T47D (cell line): ENCODE measurements around the gene MTREX.

Experiments
- DNase-seq, 2 experiments: peaks; one replicate each; pipeline versions ENCODE4 v3.0.0 to v3.0.0-alpha.2; 2011 to 2012; ENCODE audit warnings: low read depth in 1 of 2, low spot score in 1 of 2
- JUND ChIP-seq: IDR thresholded peaks from 2 replicates; pipeline ENCODE4 v1.6.1; 2012; ENCODE audit warnings: low read depth
- in situ Hi-C: cut with HindIII; loops from 2 replicates; pipeline ENCODE4 v1.10.0; 2016; ENCODE audit warnings: low sequenced_read_pairs, low pct_unique_long_range_greater_than_20kb

MTREX gene

DNA sequence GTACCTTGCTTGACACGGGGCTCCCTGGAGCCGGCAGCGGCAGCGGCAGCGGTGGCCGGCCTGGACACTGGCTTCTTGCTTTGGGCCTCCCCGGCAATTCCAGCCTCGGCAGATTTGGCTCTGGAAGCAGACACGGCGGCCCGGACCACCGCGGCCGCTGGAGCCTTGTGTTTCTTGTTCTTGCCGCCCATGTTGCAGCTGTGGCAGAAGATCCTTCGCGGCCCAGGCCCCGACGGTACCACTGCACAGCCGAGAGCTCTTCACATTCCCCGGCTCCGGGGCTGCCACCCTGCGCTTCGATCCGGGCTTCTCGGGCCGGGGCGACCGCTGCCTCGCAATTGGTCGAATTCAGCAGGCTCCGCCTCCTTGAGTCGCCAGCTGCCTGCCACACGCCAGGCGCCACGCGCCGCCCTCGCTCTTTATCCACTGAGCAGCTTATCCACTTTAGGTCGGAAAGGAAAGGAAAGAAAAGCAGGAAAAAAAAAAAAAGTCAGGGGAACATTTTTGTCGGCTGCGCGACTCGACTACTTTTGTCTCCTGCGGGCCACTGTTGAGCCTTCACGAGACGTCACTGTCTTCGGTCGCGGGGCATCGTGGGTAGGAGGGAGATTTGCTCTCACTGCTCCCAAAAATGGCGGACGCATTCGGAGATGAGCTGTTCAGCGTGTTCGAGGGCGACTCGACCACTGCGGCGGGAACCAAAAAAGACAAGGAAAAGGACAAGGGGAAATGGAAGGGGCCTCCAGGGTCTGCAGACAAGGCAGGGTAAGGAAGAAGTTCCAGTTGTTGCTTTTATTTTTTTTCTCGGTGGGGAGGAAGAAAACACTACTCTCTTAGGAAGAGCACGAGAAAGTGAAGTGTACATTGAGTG is at the start of gene MTREX, which contains the start of gene DHX29:
MTREX (plus strand) TSS at position 607 of the 871 bp plus-strand sequence; CDS start at position 632, 25 bp downstream.
DHX29 (minus strand) TSS at position 312 of the 871 bp plus-strand sequence; CDS start at position 191, 121 bp downstream.
- TF ChIP-seq JUND = no peak
- in situ Hi-C loops = no loop called here
- peak; percentile 91 to 95 for DNase-seq

DNA sequence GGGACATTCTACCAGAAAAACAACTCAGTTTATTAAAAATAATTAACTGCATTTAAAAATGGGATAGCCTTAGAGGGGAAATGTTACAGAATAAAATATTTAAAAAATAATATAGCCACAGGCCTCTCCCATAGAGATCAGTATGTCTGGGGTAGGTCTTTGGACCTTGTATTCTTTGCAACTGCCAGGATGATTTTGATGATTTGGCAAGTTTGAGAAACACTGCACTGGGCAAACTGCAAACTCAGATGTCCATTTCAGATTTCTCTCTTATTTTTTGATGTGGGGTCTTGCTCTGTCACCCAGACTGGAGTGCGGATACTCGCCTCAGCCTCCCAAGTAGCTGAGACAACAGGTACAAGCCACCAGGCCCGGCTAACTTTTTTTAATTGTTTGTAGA is 49.5 kb upstream of the MTREX start:
- no peak for DNase-seq
- no peak for TF ChIP-seq JUND
- in situ Hi-C loops = no loop called here

GRCh38 chr5:55276771-55277170 is 31.0 kb upstream of the MTREX start:
- TF ChIP-seq JUND = no peak
- no peak for DNase-seq
- in situ Hi-C loops = no loop called here

DNA sequence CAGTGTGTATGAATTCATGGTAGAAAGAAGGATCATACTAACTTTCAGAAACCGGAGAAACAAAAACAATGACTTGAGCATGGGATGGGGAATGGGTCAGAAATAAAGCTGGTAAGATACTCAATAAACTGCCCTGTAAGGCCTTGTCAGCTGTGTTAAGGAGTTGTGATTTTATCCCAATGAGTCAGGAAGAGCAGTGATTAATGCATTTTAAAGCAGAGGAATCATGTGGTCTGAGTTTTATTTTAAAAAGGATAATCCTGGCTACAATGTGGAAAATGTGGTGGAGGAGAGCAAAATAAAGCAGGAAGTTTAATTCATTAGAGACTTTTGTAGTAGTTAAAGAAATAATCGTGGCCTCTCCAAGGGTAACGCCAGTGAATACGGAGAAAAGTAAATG is 29.0 kb upstream of the MTREX start:
- DNase-seq = no peak
- TF ChIP-seq JUND = no peak
- in situ Hi-C loops = no loop called here

DNA sequence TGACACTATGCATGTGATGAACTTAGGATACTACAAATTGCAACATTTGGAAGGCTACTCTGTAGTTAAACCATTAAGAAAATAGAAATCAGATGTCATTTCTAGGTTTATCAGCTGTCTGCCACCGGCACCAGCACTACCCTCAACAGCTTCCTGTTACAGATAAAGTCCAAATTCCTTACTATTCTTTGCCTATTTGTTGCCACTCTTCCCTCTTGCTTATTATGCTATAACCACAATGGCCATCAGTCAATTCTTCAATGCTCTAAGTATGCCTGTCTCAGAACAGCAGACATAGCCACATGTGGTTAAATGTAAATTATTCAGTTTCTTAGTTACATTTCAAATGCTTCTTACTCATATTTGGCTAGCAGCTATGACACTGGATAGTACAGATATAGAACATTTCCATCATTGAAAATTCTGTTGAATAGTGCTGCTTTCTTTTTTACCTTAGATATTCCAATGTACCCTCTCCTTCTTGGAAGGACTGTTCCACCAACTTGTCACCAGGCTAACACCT is 21.3 kb upstream of the MTREX start:
- DNase-seq = no peak
- TF ChIP-seq JUND = no peak
- in situ Hi-C loops = no loop called here

- TF ChIP-seq JUND = no peak
- in situ Hi-C loops = no loop called here
- DNase-seq = no peak
Observed at GRCh38 chr5:55289808-55290207, 18.0 kb upstream of the MTREX start.

DNA sequence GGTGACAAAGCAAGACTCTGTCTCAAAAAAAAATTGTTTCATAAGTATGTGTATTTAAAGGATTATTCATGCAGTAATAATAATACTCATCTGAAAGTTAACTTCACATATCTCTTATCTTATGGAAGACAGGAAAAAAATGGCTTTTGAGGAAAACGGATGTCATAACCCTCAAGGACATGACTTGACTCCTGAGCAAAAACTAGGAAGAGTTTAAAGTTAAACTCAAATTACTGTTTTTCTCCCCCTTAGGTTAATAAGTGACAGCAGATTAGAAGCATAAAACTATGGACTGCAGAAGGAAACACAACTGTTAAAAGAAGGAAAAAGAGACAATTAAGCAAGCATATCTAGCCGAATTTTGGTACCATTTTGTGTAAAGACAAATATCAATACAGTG is 16.8 kb upstream of the MTREX start:
- TF ChIP-seq JUND = no peak
- in situ Hi-C loops = no loop called here
- DNase-seq = no peak

DNA sequence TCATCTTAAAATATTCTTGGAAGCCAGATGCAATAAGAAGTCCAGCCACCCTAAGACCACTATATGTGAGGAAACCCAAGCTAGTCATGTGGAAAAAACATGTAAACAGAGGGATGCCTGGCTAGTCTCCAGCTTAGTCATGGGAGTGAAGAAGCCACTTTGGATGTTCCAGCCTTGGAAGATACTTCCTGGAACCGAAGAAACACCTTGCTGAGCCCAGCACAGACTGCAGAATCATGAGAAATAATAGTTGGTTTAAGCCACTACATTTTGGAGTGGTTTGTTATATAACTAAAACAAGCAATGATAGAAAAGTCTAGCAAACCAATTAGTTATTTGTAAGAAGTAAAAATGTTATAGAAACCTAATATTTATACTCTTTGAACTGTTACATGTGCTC is 12.9 kb upstream of the MTREX start:
- in situ Hi-C loops = no loop called here
- TF ChIP-seq JUND = no peak

GRCh38 chr5:55300890-55301289 is 6.9 kb upstream of the MTREX start:
- in situ Hi-C loops = no loop called here
- no peak for DNase-seq
- no peak for TF ChIP-seq JUND

More for the DNA sequence above, 12.9 kb upstream of the MTREX start:
- no peak for DNase-seq

DNA sequence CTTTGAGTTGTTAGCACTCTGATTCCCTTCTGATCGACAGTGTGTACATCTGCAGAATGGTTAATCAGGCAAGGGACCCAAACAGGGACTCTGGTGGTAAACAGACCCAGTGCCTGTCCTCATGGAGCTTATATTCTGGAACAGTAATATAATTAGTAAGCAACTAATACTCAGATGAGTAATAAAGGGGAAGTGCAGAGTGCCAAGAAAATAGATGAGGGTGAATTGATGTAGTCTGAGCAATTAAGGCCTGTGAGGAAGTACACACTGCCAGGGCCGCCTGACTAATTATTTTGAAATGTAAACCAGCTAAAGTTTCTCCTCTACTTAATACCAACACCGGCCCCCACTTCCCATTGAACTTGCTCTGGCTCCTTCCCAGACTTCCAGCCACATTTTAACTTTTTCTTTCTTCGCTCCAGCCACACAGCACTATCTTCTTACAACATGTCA is 4.5 kb upstream of the MTREX start:
- no peak for DNase-seq
- in situ Hi-C loops = no loop called here
- TF ChIP-seq JUND = no peak

- in situ Hi-C loops = no loop called here
- TF ChIP-seq JUND = no peak
- DNase-seq = no peak
Observed at GRCh38 chr5:55304584-55304983, 3.2 kb upstream of the MTREX start.

DNA sequence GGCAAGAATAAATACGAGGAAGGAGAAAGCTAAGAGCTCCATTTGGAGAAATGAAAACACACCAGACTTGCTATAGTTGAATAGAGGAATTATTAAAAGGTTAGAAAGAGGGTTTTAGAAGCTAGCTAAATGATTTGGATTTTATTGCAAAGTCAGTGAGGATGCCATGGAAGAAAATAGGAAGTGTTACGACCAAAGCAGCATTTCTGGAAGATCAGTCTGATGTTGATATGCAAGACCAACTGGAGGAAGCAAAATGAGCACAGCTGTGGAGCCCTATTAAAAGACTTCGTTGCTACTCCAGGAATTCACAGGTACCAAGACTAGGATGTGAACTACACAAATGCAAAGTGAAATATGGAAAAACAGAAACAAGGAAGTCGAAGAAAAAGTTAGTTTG is 2.4 kb upstream of the MTREX start:
- in situ Hi-C loops = no loop called here
- no peak for DNase-seq
- TF ChIP-seq JUND = no peak

- TF ChIP-seq JUND = no peak
- in situ Hi-C loops = no loop called here
- peak in 1 of 2 experiments; percentile 31 for DNase-seq
Observed at GRCh38 chr5:55306641-55307382, 977 bp upstream of the MTREX start.
